GM12878 (cell line): ENCODE results near the gene NR6A1. TPM values are rescaled to one million over a fixed set of nuclear protein-coding genes. Genes with fewer than 3 reads are reported as not detected.
A peak's percentile ranks its signal among the peaks of the same experiment; 100 is the strongest.

Experiments
- ATAC-seq: fragments of 200-7000 bp; cut with Tn5 transposase; 3 replicates; pipeline ENCODE4 v1.9.1; 2020; ENCODE audit warnings: mild to moderate bottlenecking, moderate library complexity
- BruUV-seq: library from RNA; stranded (reverse); fragments of 400-500 nt; replicated peaks from 2 replicates; lab custom pipeline; 2021; lab: Mats Ljungman, UMichigan
- CTCF ChIA-PET: fragments of 300-600 bp; sonication (Branson Sonifier 250); formaldehyde crosslinking; extraction: SDS; loops from one replicate; lab custom pipeline; 2021; ENCODE audit warnings: inconsistent platforms; lab: Yijun Ruan, JAX
- POLR2A ChIA-PET: fragments of 350-600 bp; formaldehyde crosslinking; extraction: SDS; loops from one replicate; lab custom pipeline; 2021; ENCODE audit warnings: inconsistent platforms; lab: Charles Lee
- RAD21 ChIA-PET: fragments of 300-600 bp; sonication (Branson Sonifier 250); formaldehyde crosslinking; loops from one replicate; lab custom pipeline; 2023; ENCODE audit warnings: antibody characterized with exemption; ENCODE audit not compliant: unreplicated experiment; lab: Charles Lee
- SMC1A ChIA-PET: fragments of 300-600 bp; sonication (Branson Sonifier 250); formaldehyde crosslinking; loops from one replicate; lab custom pipeline; 2023; ENCODE audit not compliant: unreplicated experiment, uncharacterized antibody; lab: Charles Lee
- DNase-seq: peaks from one replicate; pipeline ENCODE4 v3.0.0-alpha.2; 2011; ENCODE audit warnings: low read depth, low spot score
- FAIRE-seq: peaks from 3 replicates; lab custom pipeline; 2011; peaks lifted over from hg19 to GRCh38; lab: Jason Lieb, UNC
- H2AFZ ChIP-seq: 2 replicates; pipeline ENCODE4 v1.6.0; 2011; ENCODE audit warnings: low read depth, low read length, control low read depth; ENCODE audit not compliant: control insufficient read depth
- H3K27ac ChIP-seq: 2 replicates; pipeline ENCODE4 v1.5.1; 2011; ENCODE audit warnings: control low read depth; ENCODE audit not compliant: control insufficient read depth, insufficient read depth
- H3K27me3 ChIP-seq, 2 experiments: replicated peaks in 1 of 2; 2 replicates each; pipeline versions ENCODE4 v1.6.0 to v1.6.1; 2011; ENCODE audit warnings: low read length in 1 of 2; ENCODE audit not compliant: control insufficient read depth in 2 of 2, insufficient read depth in 2 of 2
- H3K36me3 ChIP-seq, 2 experiments: 2 replicates each; pipeline ENCODE4 v1.5.1; 2011; ENCODE audit warnings: low read length in 1 of 2; ENCODE audit not compliant: control insufficient read depth in 2 of 2, insufficient read depth in 2 of 2
- H3K4me1 ChIP-seq: 2 replicates; pipeline ENCODE4 v1.6.1; 2011; ENCODE audit warnings: mild to moderate bottlenecking, low read length, moderate library complexity, mixed read lengths; ENCODE audit not compliant: control insufficient read depth, insufficient read depth
- H3K4me2 ChIP-seq: 2 replicates; pipeline ENCODE4 v1.6.0; 2011; ENCODE audit warnings: control low read depth; ENCODE audit not compliant: control insufficient read depth, insufficient read depth
- H3K4me3 ChIP-seq: fragments of 200-600 bp; sonication (generic); 2 replicates; pipeline ENCODE4 v1.5.1; 2016
- H3K79me2 ChIP-seq: 2 replicates; pipeline ENCODE4 v1.6.0; 2011; ENCODE audit warnings: low read length; ENCODE audit not compliant: control insufficient read depth, insufficient read depth
- H3K9ac ChIP-seq: 2 replicates; pipeline ENCODE4 v1.8.0; 2011; ENCODE audit warnings: low read length, control low read depth, mixed read lengths; ENCODE audit not compliant: control insufficient read depth, insufficient read depth
- H3K9me3 ChIP-seq: replicated peaks from 3 replicates; pipeline ENCODE4 v1.5.1; 2011; ENCODE audit warnings: mild to moderate bottlenecking, low read length; ENCODE audit not compliant: control insufficient read depth, insufficient read depth
- H4K20me1 ChIP-seq: 2 replicates; pipeline ENCODE4 v1.6.0; 2011; ENCODE audit not compliant: control insufficient read depth, insufficient read depth
- FOS ChIP-seq: IDR thresholded peaks from 3 replicates; pipeline ENCODE4 v1.6.1; 2011; ENCODE audit warnings: borderline replicate concordance; ENCODE audit not compliant: insufficient read length; ENCODE audit errors: extremely low read depth
- MTA2 ChIP-seq: fragments of 450-650 bp; IDR thresholded peaks from 2 replicates; pipeline ENCODE4 v1.6.1; 2016; ENCODE audit warnings: low read depth, mild to moderate bottlenecking, moderate library complexity
- NFIC ChIP-seq: IDR thresholded peaks from 2 replicates; pipeline ENCODE4 v1.6.1; 2012; ENCODE audit warnings: low read depth, mild to moderate bottlenecking, inconsistent platforms, low read length, moderate library complexity
- WGBS: methylation state at CpG from one replicate; pipeline ENCODE4 v1.1.6; 2016; ENCODE audit warnings: low lambda C conversion rate; ENCODE audit not compliant: insufficient replicate concordance, insufficient coverage; ENCODE audit errors: missing lambda C conversion rate; 5-methylcytosine and 5-hydroxymethylcytosine counted together
- in situ Hi-C: fragments of 300-500 bp; cut with MboI; formaldehyde crosslinking; loops from 9 replicates; pipeline ENCODE4 v1.14.3; 2018; ENCODE audit warnings: mixed read lengths
- intact Hi-C: fragments of 100-400 bp; cut with micrococcal nuclease; formaldehyde crosslinking; loops from one replicate; pipeline ENCODE4 v1.14.2; 2022; ENCODE audit not compliant: unreplicated experiment
- polyA plus RNA-seq, 11 experiments: library from polyadenylated mRNA; depleted of rRNA in 4 of 11; unstranded in 6 of 11; stranded (reverse) in 5 of 11; fragments of >200 nt; fragmentation: Nextera tagmentation in 4 of 11; fragmentation: Illumina TruSeq in 1 of 11; extraction: Ambion mirVana in 4 of 11; extraction: Trizol in 1 of 11; gene quantifications; 1 replicate in 1 of 11; 2 replicates in 10 of 11; pipeline versions ENCODE4 v1.2.1 to v1.2.3, GENCODE V29; 2011 to 2016; ENCODE audit warnings: inconsistent platforms in 2 of 11, missing spikeins in 2 of 11, low read depth in 1 of 11
- total RNA-seq, 4 experiments: library from RNA; depleted of rRNA in 3 of 4; stranded (reverse); fragments of >200 nt in 3 of 4; fragmentation: Illumina TruSeq in 1 of 4; extraction: Trizol in 1 of 4; gene quantifications; 2 replicates each; pipeline versions ENCODE4 v1.2.1 to v1.2.3, GENCODE V29; 2013 to 2021
- TF ChIP-seq, protein P1 (sequence below): fragments of 450-650 bp; IDR thresholded peaks from 2 replicates; pipeline ENCODE4 v1.6.1; 2017; ENCODE audit warnings: mild to moderate bottlenecking, moderate library complexity

NR6A1 gene
- total and polyA plus RNA-seq, 10 of the 15 experiments (the other 5 are each of a cell fraction or from before 2014, with no cell fraction given), result 1.2 to 9.2 (median 4.6) TPM

DNA sequence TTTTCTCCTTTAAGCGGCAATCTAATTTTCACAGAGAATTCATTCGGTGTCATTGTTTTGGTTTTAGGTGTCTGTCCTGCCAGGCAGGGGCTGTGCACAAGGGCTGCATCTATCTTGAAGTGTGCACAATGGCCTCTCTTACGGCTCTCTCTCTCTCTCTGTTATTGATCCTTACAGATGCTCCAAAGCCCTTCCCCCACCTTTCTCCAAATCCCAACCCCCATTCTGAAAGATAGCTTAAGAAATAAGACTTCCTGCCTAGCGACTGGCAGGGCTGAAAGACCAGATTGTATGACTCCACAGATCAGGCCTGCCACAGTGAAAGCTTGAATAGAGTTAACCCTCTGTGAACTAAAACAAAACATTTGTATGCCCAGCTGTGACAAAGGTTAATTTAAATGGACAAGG is 177.5 kb downstream of the NR6A1 start (continued):
- TF ChIP-seq, protein P1, sequence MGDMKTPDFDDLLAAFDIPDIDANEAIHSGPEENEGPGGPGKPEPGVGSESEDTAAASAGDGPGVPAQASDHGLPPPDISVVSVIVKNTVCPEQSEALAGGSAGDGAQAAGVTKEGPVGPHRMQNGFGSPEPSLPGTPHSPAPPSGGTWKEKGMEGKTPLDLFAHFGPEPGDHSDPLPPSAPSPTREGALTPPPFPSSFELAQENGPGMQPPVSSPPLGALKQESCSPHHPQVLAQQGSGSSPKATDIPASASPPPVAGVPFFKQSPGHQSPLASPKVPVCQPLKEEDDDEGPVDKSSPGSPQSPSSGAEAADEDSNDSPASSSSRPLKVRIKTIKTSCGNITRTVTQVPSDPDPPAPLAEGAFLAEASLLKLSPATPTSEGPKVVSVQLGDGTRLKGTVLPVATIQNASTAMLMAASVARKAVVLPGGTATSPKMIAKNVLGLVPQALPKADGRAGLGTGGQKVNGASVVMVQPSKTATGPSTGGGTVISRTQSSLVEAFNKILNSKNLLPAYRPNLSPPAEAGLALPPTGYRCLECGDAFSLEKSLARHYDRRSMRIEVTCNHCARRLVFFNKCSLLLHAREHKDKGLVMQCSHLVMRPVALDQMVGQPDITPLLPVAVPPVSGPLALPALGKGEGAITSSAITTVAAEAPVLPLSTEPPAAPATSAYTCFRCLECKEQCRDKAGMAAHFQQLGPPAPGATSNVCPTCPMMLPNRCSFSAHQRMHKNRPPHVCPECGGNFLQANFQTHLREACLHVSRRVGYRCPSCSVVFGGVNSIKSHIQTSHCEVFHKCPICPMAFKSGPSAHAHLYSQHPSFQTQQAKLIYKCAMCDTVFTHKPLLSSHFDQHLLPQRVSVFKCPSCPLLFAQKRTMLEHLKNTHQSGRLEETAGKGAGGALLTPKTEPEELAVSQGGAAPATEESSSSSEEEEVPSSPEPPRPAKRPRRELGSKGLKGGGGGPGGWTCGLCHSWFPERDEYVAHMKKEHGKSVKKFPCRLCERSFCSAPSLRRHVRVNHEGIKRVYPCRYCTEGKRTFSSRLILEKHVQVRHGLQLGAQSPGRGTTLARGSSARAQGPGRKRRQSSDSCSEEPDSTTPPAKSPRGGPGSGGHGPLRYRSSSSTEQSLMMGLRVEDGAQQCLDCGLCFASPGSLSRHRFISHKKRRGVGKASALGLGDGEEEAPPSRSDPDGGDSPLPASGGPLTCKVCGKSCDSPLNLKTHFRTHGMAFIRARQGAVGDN, result no peak
- no peak for TF ChIP-seq NFIC
- TF ChIP-seq MTA2, result no peak

DNA sequence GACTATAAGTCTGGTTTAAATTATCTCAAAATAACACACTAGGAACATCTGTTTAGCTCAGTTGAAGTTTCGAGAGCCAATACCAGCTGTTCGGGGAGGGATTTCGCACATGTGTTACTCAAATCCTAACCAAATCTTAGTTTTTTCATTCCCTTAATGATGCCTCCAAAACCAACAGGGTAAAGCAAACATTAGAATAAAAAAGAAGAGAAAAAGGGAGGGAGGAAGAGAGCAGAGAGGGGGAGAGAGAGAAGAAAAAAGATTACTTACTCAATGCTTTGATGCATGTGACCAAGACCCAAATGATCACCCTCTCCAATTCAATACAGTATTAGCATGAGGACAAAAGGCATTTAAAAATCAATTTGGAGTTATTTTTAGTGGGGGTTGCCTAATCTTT is 177.9 kb downstream of the NR6A1 start:
- Histone ChIP-seq H3K4me2 (peak overlapping the region; percentile 50; the same call in 1 of the 2 replicates), H3K4me1 (peaks cover 9% of the 10 kb centered on the region; the same call in 1 of the 2 replicates), H3K9me3 (no peaks in the 10 kb centered on the region), H3K27ac (0 out of 2 replicates have a peak overlapping the region, but pooled peaks have one; percentile 52), H3K4me3 (no peak overlapping the region), H3K79me2 (no peaks in the 10 kb centered on the region)
- FAIRE-seq (no peak), DNase-seq (no peak)
- SMC1A ChIA-PET, result no interaction called here
- CTCF ChIA-PET, result interaction anchor here (1.0 to 1.4 kb wide), 2 partner anchors 18 to 41 kb away, joined by 3 read pairs; no protein-coding TSS in a partner anchor
- TF ChIP-seq NFIC (no peak), FOS (no peak)
- TF ChIP-seq, all 136 proteins: peak for 0
- Histone ChIP-seq H3K27me3 (no peaks in the 10 kb centered on the region), H3K9ac (no peak overlapping the region), H4K20me1 (no peaks in the 10 kb centered on the region), H3K36me3 (no peaks in the 10 kb centered on the region), H2AFZ (no peak overlapping the region)
- BruUV-seq, result no TSS peak
- ATAC-seq, result no peak
- POLR2A ChIA-PET, result interaction anchor here (0.6 kb wide), 1 partner anchor 37 kb away, joined by 3 read pairs; no protein-coding TSS in a partner anchor
- in situ Hi-C loops, result no loop called here
- intact Hi-C loops, result no loop called here
- WGBS, result 61% methylated on average over 3 of the region's 3 CpGs
- RAD21 ChIA-PET, result no interaction called here
